ENCODE measurements around the gene ATG2B.

ATG2B gene

DNA sequence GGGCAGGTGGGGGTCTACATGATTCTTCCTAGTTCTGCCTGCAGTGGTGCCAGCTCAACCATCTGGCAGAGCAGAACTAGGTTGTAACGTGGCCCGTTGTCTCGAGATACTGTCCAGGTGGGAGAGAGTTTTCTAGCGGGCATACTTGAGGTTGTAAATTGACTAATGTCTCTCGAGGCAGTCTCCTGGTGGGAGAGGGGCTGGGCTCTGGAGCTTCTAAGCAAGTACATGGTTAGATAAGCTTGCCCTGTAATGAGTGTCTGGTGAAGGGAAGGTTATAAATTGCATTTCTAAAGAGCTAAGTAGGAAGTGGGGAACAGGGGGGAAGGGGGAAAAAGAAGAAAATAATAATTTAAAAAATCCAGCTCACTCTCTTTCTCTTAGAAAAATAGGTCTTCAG lies 89.0 kb downstream of the ATG2B start:
- no peak for DNase-seq (ENCODE audit: extremely low read depth in 1 of 2, low read depth in 1 of 2)

DNA sequence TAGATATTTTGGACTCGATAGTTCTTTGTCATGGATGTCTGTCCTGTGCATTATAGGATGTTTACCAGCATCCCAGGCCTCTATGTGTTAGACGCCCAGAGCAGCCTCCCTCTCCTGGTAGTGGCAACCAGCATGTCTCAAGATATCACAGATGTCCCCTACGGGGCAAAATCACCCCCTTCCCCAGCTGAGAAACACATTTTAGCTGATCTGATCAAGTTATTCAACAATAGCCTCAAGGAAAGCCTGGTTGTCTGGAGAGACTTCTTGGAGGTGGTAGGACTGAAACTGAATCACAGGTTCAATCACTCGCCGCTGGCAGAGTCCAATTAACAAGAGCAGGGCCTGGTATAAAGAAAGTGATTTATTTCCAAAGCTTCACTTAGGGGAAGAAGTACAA lies 89.5 kb downstream of the ATG2B start:
- no peak for DNase-seq (ENCODE audit: extremely low read depth in 1 of 2, low read depth in 1 of 2)

- no peak for DNase-seq (ENCODE audit: extremely low read depth in 1 of 2, low read depth in 1 of 2)
Observed at GRCh38 chr14:96272777-96273473, 90.2 kb downstream of the ATG2B start.

GRCh38 chr14:96271421-96271762 lies 91.7 kb downstream of the ATG2B start:
- no peak for DNase-seq (ENCODE audit: extremely low read depth in 1 of 2, low read depth in 1 of 2)

DNA sequence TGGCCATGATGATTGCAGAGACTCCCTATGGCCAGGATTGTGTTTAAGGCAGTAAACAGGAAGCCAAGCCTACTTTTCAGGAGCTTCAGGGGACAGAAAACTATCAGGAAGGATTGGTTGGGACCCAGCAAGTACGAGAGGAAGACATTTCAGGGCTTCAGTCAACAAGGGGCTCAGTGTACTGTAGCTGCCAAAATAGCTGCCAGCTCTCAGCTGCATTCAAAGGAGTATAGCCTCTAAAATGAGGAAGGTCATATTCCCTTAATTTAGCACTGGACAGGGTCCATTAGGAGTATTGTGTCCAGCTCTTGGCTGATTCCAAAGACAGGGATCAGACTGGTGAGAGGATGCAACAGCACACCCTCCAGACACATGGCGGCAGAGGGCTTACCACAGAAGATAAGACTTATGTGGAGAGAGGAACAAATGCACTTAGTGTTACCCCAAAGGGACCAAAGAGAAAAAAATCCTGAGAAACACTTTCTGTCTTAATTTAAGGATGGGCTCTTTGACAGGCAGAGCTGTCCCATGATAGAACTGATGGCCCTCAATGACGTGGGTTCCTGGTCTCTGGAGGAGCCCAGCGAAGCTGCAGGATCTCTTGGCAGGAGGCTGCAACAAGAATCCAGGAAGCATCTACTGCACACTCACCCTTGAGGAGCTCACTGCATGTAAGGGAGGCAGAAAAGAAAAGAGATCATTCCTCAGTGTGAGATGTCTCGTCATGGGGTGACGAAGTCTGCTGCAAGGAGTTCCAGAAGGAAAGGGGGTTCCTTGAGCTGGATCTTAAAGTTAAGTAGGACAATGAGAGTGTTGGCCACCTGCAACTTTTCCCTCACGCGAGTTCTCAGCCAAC lies 92.3 kb downstream of the ATG2B start:
- no peak for DNase-seq (ENCODE audit: extremely low read depth in 1 of 2, low read depth in 1 of 2)

DNA sequence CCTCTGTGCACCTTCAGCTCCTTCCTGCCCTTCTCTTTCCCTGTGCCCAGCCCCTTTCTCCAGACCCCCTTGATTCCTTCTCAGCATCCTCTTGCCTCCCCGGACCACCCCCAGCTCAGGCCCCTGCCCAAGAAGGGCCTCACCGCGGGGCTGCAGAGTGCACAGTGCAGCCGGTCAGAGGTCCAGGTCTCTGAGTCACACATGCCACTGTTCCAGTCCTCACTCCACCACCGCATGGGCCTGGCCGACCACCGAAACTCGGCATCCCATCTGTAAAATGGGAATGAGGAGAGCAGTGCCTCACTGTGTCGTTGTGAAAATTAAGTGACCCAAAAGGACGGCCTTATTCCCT lies 93.8 kb downstream of the ATG2B start:
- DNase-seq (ENCODE audit: extremely low read depth in 1 of 2, low read depth in 1 of 2), result no peak

- DNase-seq (ENCODE audit: extremely low read depth in 1 of 2, low read depth in 1 of 2), result no peak
Observed at GRCh38 chr14:96268431-96269358, 94.4 kb downstream of the ATG2B start.

- DNase-seq (ENCODE audit: extremely low read depth in 1 of 2, low read depth in 1 of 2), result no peak
Observed at GRCh38 chr14:96267916-96268315, 95.2 kb downstream of the ATG2B start.

DNA sequence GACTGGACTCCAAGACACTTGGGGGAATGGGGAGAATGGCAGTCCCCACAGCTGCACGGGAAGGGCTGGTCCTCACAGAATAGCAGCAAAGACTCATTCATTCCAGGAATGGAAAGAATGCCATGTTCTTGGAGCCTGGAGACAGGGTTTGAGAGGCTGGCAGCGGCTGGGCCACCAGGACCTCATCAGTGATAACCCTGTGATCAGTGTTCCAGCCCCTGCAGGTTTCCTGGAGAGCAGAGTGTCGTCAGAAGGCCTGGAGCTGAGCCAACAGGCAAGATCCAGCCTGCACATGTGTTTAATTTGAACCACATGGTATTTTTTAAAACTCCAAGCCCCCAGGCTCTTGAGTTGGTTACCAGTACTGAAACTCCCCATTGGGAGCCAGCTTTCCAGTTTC lies 95.8 kb downstream of the ATG2B start:
- no peak for DNase-seq (ENCODE audit: extremely low read depth in 1 of 2, low read depth in 1 of 2)

DNA sequence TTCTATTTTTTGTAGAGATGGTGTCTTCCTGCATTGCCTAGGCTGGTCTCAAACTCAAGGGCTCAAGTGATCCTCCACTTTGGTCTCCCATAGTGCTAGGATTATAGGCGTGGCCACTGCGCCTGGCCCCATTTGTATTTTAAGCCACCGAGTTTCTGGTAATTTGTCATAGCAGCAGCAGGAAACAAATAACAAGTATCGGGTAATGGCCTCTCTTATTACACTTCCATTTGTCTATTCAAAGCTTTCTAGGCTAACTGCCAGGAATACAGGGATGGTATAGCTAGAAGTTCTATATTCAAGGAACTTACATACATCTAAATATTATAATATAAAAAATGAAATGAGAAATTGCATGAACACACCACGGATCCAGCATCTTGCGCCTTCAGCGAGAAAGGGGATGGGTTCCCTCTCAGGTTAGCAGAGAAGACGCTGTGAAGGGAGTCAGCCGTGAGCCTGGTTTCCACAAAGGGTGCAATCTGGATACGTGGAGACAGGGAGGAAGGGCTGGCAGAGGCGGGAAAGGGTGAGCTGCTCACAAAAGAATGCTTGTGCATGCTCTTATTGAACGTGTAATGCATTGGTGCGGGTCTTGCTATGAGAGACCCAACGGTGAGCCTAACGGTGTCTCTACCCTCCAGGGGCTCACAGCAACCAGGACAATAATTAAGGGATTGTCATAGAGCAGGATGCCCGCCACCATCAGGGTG lies 97.6 kb downstream of the ATG2B start:
- no peak for DNase-seq (ENCODE audit: extremely low read depth in 1 of 2, low read depth in 1 of 2)

- no peak for DNase-seq (ENCODE audit: extremely low read depth in 1 of 2, low read depth in 1 of 2)
Observed at GRCh38 chr14:96264853-96265252, 98.3 kb downstream of the ATG2B start.

- no peak for DNase-seq (ENCODE audit: extremely low read depth in 1 of 2, low read depth in 1 of 2)
Observed at GRCh38 chr14:96264200-96264553, 99.0 kb downstream of the ATG2B start.

DNA sequence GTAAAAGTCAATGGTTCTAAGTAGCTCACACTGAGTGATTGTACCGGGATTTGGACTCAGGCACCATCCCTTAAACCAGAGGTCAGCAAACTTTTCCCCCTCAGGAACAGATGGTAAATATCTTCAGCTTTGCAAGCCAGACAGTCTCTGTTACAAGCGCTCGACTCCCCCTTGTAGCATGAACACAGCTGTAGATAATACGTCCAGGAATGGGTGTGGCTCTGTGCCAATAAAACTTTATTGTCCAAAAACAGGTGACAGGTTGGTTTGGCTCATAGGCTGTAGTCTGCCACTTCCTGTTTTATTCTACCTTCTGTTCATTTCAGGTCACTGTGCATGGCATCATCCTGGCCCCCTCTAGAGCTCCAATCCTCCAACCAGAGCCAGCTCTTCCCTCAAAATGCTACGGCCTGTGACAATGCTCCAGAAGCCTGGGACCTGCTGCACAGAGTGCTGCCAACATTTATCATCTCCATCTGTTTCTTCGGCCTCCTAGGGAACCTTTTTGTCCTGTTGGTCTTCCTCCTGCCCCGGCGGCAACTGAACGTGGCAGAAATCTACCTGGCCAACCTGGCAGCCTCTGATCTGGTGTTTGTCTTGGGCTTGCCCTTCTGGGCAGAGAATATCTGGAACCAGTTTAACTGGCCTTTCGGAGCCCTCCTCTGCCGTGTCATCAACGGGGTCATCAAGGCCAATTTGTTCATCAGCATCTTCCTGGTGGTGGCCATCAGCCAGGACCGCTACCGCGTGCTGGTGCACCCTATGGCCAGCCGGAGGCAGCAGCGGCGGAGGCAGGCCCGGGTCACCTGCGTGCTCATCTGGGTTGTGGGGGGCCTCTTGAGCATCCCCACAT lies 99.6 kb downstream of the ATG2B start:
- no peak for DNase-seq (ENCODE audit: extremely low read depth in 1 of 2, low read depth in 1 of 2)

DNA sequence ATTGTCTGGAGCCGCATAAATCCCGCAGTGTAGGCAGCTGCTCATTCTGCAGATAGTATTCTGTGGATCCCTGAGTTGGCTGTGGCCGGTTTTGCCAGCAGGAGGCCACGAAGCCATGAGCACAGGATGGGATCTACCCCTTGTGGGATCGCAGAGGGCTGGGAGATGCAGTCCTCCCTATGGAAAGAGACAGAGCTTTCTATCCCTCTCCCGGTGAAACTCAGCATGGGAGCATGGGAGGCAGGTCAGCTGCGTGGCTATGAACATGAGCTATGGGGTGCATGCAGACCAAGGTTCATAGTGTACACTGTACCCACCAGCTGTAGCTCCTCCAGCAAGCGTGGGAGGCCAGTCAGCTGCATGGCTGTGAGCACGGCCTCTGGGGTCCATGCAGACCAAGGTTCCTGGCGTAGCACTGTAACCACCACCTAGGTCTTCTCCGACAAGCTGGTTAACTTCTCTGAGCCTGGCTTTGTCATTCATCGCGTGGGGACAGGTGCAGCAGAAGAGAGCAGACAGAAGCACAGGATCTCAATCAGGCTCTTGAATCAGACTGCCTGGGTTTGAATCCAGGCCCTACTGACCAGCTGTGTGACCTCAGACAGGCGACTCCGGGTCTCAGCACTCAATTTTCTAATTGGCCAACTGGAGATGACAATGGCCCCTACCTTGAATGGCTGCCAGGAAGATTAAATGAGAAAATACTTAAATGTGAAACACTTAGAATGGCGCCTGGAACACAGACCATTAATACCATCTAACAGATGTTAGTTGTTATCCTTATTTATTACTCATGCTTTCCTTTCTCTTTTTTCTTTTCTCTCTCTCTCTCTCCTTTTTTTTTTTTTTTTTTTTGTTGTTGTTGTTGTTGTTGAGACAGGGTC lies 101.1 kb downstream of the ATG2B start:
- no peak for DNase-seq (ENCODE audit: extremely low read depth in 1 of 2, low read depth in 1 of 2)

- DNase-seq (ENCODE audit: extremely low read depth in 1 of 2, low read depth in 1 of 2), result no peak
Observed at GRCh38 chr14:96261053-96261452, 102.1 kb downstream of the ATG2B start.

DNA sequence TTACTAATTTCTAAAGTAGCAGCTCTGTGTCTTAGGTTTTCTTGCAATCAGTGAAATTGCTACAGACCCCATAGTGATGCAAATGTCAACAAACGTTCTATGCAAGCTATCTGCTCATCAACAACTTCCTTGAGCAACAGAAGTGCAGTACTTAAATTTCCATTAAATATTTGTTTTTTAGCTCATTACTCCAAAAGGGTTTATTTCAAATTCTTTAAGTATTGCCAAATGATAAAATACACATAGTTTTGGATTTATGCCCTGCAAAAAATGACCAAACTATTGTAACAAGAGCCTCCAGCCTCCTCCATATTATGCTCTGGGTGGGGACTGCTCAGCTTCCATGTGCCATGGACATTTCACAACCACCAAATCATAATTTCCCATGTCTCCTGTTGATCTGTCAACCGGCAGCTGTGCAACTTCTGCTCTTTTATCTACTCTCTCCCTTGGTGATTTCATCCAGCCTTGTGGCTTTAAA lies 102.8 kb downstream of the ATG2B start:
- DNase-seq (ENCODE audit: extremely low read depth in 1 of 2, low read depth in 1 of 2), result no peak

DNA sequence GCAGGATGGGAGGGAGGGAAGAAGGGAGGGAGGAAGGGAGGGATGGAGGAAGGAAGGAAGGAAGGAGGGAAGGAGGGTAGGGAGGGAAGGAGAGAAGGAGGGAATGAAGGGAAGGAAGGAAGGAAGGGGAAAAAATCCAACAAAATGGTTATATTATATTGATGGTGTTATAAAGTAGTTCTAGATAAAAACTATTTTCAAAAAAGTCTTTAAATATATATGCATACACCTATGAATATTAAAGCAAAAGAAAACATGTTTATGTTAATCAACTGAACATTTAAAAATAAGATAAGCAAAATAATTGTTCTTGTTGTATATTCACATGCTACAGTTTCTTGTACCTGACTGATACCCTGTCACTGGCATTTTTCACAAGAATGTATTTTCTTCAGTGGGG lies 105.2 kb downstream of the ATG2B start:
- DNase-seq (ENCODE audit: extremely low read depth in 1 of 2, low read depth in 1 of 2), result no peak

- DNase-seq (ENCODE audit: extremely low read depth in 1 of 2, low read depth in 1 of 2), result no peak
Observed at GRCh38 chr14:96257056-96257455, 106.1 kb downstream of the ATG2B start.

GRCh38 chr14:96256407-96256806 lies 106.7 kb downstream of the ATG2B start:
- DNase-seq (ENCODE audit: extremely low read depth in 1 of 2, low read depth in 1 of 2), result no peak
